HG02571 (cell line): ENCODE results near the gene ALCAM.

Source experiments
- ATAC-seq: cut with Tn5 transposase; IDR thresholded peaks from one replicate; pipeline ENCODE4 v1.9.1; 2021; ENCODE audit warnings: mild to moderate bottlenecking, moderate library complexity; ENCODE audit not compliant: unreplicated experiment

Gene ALCAM

GRCh38 chr3:105466495-105467404 is 100.0 kb downstream of the ALCAM start:
- ATAC-seq, result no peak

DNA sequence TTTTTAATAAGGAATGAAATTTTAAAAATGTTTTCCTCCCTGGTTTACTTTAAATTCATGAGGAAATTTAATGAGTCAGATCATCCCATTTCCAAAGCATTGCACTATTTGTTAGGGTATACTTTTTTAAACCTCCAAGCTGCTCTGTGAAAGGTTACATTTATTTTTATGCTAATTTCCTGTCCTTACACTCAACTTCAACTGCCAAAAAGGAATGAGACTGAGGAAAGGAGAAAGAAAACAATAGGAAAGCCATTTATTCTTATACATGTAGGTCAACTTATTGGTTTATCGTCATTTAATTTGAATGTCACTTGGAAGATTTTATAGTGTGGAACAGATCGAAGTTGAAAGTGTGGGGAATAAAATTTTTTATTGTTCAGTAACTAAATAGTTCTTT is 104.1 kb downstream of the ALCAM start:
- ATAC-seq, result no peak

- ATAC-seq, result no peak
Measured at GRCh38 chr3:105473521-105474223, 107.0 kb downstream of the ALCAM start.

- no peak for ATAC-seq
Measured at GRCh38 chr3:105480768-105481167, 114.1 kb downstream of the ALCAM start.

- ATAC-seq, result no peak
Measured at GRCh38 chr3:105483476-105483875, 116.8 kb downstream of the ALCAM start.

GRCh38 chr3:105490045-105490444 is 123.3 kb downstream of the ALCAM start:
- ATAC-seq, result no peak

DNA sequence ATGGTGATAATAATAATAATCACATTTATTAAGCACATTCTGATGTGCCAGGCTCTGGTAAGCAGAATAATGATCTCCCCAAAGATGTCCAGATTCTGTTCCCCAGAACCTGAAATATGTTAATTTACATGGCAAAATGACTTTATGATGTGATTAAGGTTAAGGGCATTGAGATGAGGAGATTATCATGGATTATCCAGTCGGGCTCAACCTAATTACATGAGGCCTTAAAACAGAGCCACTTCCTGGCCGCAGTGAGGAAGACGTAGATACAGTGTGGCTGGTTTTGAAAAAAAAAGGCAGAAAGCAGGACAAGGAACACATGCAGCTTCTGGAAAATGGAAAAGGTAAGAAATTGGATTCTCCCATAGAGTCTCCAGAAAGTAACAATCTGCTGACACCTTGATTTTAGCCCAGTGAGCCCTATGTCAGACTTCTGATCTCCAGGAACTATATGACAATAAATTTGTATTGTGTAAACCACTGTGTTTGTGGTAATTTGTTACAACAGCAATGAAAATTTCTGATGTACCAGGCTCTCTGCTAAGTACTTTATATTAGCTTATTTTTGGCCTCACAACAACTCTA is 126.7 kb downstream of the ALCAM start:
- no peak for ATAC-seq

GRCh38 chr3:105495021-105495420 is 128.3 kb downstream of the ALCAM start:
- ATAC-seq, result no peak

DNA sequence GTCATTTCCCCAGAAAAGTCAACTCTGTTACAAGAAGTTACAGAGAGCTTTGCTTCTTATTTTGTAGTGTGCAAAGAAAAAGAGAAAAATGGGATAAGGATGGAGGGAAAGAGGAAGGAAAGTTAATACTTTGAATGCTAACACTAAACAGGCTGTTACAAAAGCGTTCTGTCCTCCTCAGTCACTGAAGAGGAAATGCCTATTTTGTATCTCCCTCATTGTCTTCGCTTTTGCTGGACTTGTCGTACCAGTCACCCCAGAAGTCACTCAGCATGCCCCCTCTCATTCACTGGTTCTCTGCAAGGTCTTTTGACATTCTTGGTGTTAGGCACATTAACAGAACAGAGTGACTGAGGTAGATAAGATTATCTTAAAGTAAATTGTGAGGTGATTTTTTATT is 129.6 kb downstream of the ALCAM start:
- no peak for ATAC-seq

- ATAC-seq, result no peak
Measured at GRCh38 chr3:105497386-105497785, 130.7 kb downstream of the ALCAM start.

DNA sequence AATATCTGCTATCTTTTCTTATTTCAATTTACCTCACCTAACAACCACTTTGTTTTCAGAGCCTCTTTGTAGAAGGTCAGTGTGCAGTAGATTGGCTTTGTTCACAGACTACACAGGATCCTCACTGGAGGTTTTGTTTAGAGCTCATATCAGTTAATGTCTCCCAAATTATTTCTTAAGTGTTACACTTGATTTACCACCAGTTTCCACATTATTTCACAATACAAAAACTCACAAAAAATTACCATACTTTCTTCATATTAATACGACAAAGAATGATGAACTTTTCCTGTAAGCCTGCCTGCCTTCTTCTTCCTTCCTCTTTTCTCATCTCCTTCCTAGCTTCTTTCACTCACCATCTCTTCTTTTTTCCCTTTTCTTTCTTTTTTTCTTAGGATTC is 133.3 kb downstream of the ALCAM start:
- ATAC-seq, result no peak

GRCh38 chr3:105502333-105502732 is 135.6 kb downstream of the ALCAM start:
- ATAC-seq, result no peak

- no peak for ATAC-seq
Measured at GRCh38 chr3:105503191-105503593, 136.5 kb downstream of the ALCAM start.

DNA sequence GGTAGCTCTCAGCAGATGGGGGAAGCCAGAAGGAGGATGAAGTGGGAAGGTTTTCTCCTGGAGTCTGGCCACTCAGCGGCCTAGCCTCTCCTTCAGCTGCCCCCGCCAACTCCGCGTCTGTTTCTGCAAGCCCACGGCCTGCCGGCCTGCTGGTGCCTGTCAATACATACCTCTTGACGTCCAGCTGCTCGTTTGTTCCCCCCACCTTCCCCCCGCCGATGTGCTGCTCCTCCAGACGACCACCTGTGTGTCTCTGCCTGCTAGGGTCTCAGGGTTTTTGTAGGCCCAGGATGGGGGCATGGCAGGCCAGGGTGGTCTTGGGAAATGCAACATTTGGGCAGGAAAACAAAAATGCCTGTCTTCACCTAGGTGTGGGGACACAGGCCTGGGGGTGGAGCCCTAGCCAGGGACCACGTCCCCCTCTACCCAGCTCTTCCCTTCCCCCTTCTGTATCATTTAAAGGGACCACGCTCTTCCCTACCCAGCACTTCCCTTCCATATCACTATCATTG is 137.8 kb downstream of the ALCAM start:
- no peak for ATAC-seq

GRCh38 chr3:105505170-105505569 is 138.5 kb downstream of the ALCAM start:
- ATAC-seq, result no peak

GRCh38 chr3:105511031-105511430 is 144.3 kb downstream of the ALCAM start:
- no peak for ATAC-seq

GRCh38 chr3:105512061-105512460 is 145.4 kb downstream of the ALCAM start:
- no peak for ATAC-seq

GRCh38 chr3:105513042-105513441 is 146.3 kb downstream of the ALCAM start:
- no peak for ATAC-seq

DNA sequence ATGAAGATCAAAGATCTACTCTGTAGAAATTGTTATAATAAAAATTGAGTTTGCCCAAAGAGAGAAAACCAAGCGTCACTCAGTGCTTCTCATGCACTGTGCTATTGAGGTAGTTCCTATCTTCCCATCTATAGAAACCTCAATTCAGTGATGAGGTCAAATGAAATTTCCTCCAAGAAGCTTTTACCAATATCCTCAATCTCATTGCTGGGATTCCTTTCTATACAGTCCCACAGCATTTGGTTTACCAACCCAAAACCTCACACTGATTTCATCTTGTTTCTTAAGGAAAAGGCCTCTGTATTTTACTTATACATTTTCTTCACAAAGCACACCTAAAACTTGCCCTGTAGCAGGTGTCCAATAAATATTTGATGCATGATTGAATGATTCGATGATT is 147.2 kb downstream of the ALCAM start:
- ATAC-seq, result no peak

DNA sequence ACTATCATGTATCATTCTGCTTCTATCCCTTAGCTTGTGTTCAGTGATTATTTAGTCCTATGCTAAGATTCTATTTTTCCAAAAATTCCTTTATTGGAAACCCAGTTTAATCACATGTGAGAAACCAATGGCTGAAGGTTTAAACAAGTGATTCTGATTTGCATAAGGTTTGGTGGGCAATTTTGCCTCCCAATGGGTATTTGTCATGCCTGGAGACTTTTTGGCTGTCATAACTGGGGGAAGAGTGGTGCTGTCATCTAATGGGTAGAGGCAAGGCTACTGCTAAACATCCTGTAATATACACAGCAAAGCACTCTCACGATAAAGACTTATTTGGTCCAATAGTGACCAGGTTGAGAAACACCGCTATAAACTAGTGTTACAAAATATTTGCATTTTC is 148.7 kb downstream of the ALCAM start:
- no peak for ATAC-seq

GRCh38 chr3:105516972-105517371 is 150.3 kb downstream of the ALCAM start:
- no peak for ATAC-seq

DNA sequence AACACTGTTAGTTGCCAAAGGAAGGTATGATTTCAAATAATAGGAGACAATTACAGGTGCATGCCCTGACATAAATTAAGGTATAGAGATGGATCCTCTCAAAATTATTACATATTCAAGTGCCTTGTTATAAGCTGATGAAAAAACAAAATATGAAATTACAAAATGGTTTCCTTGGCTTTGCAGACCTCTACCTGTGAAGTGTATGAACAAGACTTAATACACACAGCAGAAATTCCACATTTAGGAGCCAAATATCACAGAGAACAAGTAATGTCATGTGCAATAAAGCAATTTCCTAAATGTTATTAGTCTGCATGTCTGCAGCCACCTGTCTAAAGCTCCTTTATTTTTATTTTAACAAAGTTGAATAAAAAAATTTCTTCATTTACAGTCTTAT is 151.5 kb downstream of the ALCAM start:
- no peak for ATAC-seq
